Measurements from ENCODE around the gene WNT9B. TPM values are rescaled to one million over a fixed set of nuclear protein-coding genes. Genes with fewer than 3 reads are reported as not detected.
A peak's percentile ranks its signal among the peaks of the same experiment; 100 is the strongest.

The WNT9B gene
- total and polyA plus RNA-seq, 2 of the 13 experiments (the other 11 are each of a cell fraction or from before 2014, with no cell fraction given): not detected

DNA sequence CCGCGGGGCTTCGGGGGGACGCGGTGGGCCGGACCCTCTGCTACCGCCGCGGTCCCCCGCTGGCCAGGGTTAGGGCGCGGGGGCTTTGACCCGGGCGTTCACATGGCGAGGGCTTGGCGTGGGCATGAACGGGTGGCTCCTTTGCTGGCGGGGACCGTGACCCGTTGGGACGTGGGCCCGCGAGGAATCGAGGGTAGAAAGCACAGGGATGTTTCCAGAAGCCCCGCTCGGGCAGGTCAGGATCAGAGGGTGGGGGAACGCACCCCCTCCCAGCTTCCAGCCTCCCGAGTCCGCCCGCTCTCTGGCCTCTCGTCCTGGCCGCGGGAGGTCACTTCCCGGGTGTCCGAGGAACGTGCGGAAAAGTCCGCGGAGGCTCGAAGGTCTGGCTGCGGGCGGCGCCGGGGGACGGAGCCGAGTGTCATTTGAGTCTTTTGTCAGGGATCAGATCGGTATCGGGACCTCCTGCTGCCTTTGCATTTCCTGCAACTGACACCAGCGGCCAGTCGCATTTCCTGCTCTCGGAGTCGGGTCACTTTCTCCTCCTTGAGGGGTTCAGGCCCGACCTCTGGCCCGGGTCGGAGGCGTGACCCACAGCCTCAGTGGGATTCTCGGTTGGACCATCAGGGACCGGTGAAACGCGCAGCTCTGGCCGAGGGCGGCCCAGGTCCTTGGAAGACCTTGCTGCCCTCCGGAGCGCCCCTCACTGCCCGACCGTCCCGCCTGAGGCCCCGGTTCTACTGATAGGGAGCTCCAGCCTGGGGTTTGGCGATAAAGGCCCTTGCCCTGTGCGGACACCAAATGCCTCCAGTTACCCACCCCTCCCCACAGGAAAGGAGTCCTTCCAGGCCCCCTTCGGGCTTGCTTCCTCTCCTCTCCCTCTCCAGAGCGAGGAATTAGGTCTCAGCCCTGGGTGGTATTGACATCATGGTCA is 32.2 kb upstream of the WNT9B start:
- DNase-seq (ENCODE audit: low spot score): no peak
- H3K79me2 ChIP-seq (ENCODE audit: insufficient read depth, low read length): no peaks in the 10 kb centered on the region
- peaks cover 12 to 68% of the 10 kb centered on the region in 2 experiments for H3K27me3 ChIP-seq (ENCODE audit: control insufficient read depth in 1 of 2, insufficient read depth in 2 of 2, low read length in 2 of 2)
- 52% methylated on average over 17 of the region's 72 CpGs for WGBS (ENCODE audit: low lambda C conversion rate)
- no peaks in the 10 kb centered on the region for H3K9me3 ChIP-seq (ENCODE audit: low read length)
- H4K20me1 ChIP-seq (ENCODE audit: insufficient read depth, low read length): no peaks in the 10 kb centered on the region
- BruUV-seq (replicated peaks): no TSS peak
- H3K4me3 ChIP-seq (replicated peaks in 1 of 3; ENCODE audit: insufficient read depth in 1 of 3, low read depth in 2 of 3, low read length in 3 of 3): peak overlapping the region; percentile 42 to 74 (median 56)
- no peaks in the 10 kb centered on the region for H3K36me3 ChIP-seq (replicated peaks in 1 of 2; ENCODE audit: control insufficient read depth in 1 of 2, insufficient read depth in 2 of 2, low read length in 2 of 2)
- FAIRE-seq: no peak
- no peak overlapping the region for H2AFZ ChIP-seq (ENCODE audit: low read length)
- CTCF ChIA-PET (ENCODE audit: low intra/inter-chr PET ratio, low total read pairs): no interaction called here
- intact Hi-C loops (cut with micrococcal nuclease; ENCODE audit: unreplicated experiment) (no loop called here), in situ Hi-C loops (cut with HindIII; ENCODE audit: extremely low pct_ligation_motif_present, low pct_unique_long_range_greater_than_20kb) (no loop called here)
- H3K27ac ChIP-seq (ENCODE audit: extremely low read length, insufficient read depth, low read length): no peak overlapping the region
- POLR2A ChIA-PET: no interaction called here
- peak overlapping the region; percentile 82 for H3K4me2 ChIP-seq (ENCODE audit: low read depth, low read length)
- no peak overlapping the region; the same call in 1 of the 2 replicates for H3K9ac ChIP-seq (ENCODE audit: insufficient read depth, low read depth, low read length)
- ATAC-seq: peak; percentile 34
- H3K4me1 ChIP-seq (ENCODE audit: insufficient read depth, low read length): peaks cover 35% of the 10 kb centered on the region
- TF ChIP-seq IRX3 (CRISPR knock-in tag; IDR thresholded peaks at IDR 0.05; ENCODE audit: borderline replicate concordance, low read depth): no peak
- no peak for TF ChIP-seq KLF11 (CRISPR knock-in tag; IDR thresholded peaks at IDR 0.05)
- TF ChIP-seq CC2D1A (CRISPR knock-in tag; IDR thresholded peaks at IDR 0.05): no peak
- TF ChIP-seq, protein P1, sequence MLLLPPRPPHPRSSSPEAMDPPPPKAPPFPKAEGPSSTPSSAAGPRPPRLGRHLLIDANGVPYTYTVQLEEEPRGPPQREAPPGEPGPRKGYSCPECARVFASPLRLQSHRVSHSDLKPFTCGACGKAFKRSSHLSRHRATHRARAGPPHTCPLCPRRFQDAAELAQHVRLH (CRISPR knock-in tag; IDR thresholded peaks at IDR 0.05; ENCODE audit: borderline replicate concordance, low read depth): no peak
- TF ChIP-seq FOXP1 (IDR thresholded peaks at IDR 0.05): no peak
- TF ChIP-seq FOXP1 (CRISPR knock-in tag; IDR thresholded peaks at IDR 0.05): no peak
- TF ChIP-seq HMGA1 (CRISPR knock-in tag; conservative IDR thresholded peaks at IDR 0.05): no peak
- TF ChIP-seq FOXM1 (CRISPR knock-in tag; IDR thresholded peaks at IDR 0.05): no peak
- no peak for TF ChIP-seq ZNF552 (CRISPR knock-in tag; IDR thresholded peaks at IDR 0.05; ENCODE audit: borderline replicate concordance)
- TF ChIP-seq, protein P2, sequence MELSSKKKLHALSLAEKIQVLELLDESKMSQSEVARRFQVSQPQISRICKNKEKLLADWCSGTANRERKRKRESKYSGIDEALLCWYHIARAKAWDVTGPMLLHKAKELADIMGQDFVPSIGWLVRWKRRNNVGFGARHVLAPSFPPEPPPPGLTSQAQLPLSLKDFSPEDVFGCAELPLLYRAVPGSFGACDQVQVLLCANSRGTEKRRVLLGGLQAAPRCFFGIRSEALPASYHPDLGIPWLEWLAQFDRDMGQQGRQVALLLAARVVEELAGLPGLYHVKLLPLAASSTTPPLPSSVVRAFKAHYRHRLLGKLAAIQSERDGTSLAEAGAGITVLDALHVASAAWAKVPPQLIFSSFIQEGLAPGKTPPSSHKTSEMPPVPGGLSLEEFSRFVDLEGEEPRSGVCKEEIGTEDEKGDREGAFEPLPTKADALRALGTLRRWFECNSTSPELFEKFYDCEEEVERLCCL (CRISPR knock-in tag; IDR thresholded peaks at IDR 0.05; ENCODE audit: borderline replicate concordance): no peak
- TF ChIP-seq FOXK2 (IDR thresholded peaks at IDR 0.05): no peak
- TF ChIP-seq, protein P3, sequence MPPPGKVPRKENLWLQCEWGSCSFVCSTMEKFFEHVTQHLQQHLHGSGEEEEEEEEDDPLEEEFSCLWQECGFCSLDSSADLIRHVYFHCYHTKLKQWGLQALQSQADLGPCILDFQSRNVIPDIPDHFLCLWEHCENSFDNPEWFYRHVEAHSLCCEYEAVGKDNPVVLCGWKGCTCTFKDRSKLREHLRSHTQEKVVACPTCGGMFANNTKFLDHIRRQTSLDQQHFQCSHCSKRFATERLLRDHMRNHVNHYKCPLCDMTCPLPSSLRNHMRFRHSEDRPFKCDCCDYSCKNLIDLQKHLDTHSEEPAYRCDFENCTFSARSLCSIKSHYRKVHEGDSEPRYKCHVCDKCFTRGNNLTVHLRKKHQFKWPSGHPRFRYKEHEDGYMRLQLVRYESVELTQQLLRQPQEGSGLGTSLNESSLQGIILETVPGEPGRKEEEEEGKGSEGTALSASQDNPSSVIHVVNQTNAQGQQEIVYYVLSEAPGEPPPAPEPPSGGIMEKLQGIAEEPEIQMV (CRISPR knock-in tag; IDR thresholded peaks at IDR 0.05; ENCODE audit: low read depth): no peak
